Measurements from ENCODE around the gene CCNQ.

The CCNQ gene

DNA sequence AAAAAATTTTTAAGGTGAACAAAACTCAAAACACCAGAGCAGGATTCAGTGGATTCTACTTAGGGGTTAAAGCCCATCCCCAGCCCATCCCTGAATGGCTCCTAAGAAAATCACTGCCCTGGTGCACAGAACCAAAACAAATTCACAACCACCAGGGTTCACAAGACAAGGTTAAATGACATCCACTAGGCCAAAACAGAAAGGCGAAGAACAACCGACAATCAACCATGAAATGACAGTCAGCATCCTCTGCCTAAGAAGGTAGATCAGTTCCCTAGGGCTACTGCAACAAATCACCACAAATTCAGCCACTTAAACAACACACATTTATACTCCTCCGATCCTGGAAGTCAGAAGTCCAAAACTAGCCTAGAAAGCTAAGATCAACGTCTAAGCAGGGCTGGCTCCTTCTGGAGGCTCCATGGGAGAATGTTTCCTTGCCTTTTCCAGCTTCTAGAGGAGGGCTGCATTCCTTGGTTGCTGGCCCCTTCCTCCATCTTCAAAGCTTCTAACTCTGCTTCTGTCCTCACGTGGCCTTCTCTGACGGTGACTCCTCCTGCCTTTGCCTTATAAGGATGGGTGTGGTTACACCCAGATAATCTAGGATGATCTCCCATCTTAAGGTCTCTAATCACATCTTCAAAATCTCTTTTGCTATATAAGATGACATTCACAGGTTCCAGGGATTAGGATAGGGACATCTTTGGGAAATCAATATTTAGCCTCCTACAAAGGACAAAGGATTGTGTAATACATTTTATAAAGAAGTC is 1.8 kb downstream of the CCNQ start:
- DNase-seq (ENCODE audit: low read depth, low spot score) = no peak

DNA sequence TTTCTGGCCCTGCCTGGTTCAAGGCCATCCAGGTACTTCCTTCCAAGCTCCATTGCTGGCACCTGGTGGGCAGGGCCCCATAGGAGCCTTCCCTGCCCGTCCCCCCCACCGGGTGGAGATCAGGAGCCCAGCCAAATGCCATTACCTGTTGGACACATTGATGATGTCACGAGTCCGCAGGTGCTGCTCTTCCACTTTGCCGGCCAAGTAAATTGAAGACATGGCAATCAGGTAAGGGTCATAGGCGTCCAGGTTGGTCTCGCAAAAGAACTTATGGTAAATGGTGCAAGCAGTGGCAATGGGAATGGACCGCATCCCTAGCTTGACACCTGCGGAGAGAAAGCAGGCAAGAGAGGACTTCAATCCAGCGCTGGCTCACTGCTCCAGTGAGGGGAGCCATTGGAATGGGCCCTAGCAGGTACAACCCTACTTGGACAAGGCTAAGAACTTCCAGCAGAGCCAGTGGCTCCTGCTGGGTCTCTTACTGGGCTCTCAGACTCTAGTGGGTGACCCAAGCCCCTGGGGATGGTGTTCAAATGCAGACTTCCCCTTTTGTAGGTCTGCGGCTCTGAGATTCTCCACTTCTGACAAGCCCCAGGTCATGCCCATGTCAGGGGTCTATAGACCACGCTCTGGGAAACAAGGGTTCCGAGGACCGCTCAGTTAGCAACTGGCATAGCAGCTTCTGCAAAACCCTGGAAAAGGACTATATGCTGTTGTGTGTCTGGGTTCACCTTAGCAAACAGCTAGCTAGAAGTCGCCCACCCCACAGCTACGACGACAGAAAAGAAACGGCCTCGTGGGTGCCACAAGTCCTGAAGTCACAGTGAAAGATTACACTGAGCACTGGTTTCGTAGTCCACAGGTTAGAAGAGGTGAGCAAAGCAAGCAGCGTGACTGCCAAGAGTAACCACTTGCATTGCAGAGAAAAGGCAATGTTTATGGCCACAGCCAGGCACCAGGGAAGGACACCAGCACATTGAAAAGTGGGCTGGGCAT is 2.8 kb downstream of the CCNQ start:
- no peak for DNase-seq (ENCODE audit: low read depth, low spot score)

DNA sequence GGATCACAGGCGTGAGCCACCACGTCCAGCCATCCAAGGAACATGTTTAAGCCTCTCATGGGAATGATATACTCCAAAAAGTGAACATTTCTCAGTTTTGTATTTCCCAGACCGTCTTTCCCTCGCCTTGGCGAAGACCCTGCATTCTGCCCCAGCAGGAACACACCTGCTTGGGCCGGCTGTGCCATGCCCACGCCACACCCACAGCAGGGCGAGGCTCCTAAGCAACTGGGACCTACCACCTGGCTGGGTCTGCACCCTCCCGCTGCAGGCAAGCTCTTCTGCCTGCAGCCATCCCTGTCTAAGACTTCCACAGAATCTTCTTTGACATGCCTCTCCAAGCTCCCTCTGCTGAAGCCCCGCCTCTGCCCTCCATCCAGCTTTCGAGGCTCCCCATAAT is 3.6 kb downstream of the CCNQ start:
- DNase-seq (ENCODE audit: low read depth, low spot score) = no peak

DNA sequence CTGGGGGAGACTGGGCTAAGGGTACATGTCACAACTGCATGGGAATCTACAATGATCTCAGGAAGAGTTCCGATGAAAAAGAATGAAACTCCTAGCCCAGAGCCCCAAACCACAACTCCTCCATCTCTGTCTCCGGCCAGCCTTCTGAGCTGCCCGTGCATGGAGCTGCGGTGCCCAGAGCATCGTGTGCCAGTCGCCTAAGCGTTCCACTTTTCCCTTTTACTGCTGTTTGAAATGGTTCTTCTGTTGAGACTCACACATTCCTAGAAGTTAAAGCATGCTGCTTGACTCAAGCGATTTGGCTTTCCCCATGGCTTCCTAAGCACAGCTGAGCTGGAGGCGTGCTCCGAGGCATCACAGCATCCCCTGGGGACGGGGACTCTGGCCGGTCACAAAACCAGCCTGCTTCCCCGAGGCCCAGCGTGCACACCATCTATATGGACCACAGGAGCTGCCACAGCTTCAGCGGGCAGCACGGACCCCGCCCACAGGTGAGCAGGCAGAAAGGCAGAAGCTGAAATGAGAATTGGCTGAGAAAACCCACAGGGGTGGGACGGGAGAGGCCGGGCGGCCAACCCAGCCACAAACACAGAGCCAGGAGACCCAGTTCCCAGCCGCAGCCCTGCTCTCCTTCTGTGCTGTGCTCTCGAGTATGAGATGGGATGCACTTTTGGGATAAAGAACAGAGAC is 5.0 kb downstream of the CCNQ start:
- no peak for DNase-seq (ENCODE audit: low read depth, low spot score)

DNA sequence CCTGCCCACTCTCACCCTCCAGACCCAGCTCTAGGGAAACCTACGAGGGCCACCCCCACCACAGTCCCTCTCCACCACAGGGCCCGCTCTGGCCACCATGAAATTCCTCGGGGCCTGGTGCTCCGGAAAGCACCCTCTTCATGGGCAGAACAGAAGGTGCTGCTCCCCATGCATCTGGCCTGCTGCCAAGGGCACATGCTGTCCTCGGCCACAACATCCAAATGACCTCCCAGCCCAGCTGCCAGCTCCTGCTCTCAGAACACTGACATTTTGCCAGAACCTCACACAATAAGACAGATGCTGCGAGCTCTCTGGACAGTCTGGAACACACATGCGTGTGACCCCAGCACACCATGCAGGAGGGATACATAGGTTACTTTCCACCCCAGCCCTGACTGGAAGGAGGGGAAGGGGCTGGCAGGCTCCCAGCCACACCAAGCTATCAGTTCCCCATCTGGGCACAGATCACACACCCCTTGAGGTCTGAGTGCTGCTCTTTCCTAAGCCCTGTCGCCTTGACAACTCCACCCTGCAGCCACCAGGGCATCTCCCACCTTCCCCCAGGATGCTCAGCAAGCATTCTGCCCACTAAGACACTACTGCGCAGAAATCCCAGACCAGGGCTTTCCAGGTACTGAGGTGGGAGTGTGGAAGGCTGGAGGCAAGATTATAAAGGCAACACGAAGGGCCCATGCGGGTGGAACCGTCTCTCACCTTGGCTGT is 5.8 kb downstream of the CCNQ start:
- no peak for DNase-seq (ENCODE audit: low read depth, low spot score)

DNA sequence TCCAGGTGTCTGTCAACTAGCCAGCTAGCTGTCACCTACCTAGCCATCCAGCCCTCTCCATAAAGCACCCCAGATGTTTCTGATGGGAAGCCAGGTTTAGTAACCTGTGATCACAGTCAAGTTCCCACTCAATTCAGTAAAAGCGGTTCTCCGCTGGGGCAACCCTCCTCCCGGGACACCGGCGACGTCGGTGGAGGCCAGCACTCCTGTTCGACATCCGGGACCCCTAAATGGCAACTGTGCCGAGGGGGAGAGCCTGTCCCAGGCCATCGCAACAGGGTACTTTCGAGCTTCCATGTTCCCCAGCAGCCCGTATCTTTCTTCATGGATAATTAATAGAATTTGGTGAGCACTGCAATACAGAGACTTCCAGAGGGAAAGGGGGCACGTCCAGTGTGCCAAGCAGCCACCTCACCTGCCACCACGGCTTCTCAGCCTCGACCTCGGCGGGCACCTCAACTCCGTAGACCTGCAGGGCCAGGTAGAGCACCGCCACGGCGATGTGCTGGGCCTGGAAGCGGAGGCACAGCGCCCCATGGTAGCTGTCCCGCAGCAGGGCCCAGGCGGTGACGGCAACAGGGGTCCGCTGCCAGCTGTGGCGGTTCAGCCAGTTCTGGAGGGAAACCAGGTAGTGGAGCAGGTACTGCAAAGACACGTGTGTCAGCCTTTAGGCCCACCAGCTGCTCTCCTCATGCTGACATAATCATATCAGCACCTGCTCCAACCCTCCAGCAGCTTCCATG is 6.7 kb downstream of the CCNQ start:
- no peak for DNase-seq (ENCODE audit: low read depth, low spot score)

DNA sequence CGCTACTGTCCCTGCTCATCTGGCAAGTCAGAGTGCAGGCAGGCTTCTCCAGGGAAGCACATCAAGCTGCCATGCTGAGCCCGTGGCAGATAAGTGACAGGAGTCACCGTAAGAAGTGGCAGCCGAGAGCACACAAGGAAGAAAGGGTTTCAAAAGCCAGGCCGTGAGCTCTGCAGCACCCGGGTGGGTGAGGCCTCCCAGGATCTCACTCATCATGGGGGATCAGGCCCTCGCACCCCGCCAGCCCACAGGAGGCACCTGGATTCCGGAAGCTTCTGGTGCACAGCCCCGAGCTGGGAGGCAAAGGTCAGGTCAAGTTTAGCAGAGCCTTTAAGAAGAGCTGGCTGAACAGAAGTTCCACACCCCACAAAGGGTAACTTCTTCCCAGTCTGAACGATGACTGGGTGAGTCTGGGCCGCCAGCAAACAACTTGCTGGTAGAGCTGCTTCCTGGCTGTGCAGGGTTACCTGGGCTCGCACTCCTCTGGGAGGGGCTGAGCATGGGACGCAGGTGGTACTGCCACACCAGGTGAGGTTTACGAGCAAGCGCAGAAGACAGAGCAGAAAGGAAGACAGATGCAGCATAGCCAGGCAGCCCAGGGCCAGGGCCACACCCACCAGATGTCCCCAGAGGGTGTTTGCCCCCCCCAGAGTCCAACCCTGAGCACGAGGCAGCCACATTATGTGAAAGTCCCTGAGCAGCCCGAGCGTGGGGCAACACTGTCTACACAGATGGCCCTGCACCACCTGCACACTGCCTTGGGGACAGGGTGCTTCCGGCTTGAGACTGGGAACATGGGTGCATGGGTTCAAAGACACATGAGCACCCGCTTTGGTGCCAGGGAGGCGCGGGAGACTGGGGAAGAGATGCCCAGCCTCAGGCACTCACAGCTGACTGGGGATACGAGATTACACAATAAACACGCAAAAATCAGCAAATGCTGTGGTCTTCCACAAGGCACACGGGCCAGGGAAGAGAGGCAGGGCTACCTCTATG is 7.7 kb downstream of the CCNQ start:
- DNase-seq (ENCODE audit: low read depth, low spot score) = no peak

DNA sequence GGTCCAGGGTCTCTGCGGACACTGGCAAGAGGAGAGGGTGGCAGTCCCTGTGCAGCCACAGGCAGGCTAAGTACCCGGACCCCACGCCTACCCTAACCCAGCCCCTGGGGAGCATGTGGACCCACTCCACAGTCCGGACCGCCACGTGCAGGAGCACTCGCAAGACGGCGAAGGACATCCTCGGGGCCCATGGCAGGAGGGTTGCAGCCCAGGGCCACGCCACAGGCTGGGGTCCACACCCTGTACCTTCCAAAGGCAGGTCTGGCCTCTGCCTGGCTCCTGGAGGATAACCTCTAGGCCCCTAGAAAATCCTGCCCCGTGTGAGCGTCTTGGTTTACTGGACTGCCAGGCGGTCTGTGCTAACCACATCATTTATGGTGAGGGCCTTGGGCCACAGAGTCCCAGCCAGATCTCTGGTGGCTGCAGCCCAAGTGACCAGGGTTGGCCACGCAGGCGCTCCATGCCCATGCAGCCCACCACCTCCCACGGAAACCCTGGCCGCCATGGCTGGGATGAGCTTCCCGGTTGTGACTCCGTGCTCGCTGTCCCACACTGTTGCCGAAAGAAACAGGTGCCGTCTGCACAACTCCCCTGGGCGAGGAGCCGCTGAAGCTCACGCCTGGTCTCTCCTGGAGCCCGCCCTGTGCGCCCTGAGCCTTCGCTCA is 10.0 kb downstream of the CCNQ start:
- DNase-seq (ENCODE audit: low read depth, low spot score) = no peak

DNA sequence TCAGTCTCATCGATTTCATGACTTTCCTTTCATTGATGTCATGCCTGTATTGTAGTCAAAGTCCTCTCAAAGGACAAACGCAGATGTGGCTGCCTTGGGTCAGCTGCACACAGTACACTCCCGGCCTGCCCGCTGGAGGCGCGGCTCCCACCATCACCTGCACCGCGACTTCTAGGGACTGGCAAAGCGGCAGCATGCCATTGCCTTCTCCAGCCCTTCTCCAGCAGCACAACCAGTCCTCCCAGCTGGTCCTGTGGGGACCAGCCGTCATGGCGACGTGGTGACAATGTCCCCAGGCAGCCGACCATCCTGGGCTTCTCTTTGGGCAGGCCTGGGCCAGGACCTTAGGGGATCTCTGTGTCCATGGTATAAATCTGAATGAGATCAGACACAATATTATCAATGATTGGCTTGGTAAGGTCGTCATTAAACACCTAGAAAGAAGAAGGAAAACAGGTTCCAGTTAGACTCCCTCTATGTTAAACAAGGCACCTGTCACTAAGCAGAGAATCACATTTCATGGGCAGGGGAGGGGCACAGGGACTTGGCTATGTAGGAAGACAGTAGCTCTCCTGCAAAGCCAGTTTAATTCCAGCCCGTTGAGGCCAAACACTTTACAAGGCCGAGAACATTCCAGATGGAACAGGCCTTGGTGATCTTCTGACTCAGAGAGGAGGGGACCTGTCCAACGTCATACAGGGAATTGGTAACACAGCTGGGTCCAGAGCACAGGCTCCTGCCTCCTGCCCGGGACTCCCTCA is 10.7 kb downstream of the CCNQ start:
- no peak for DNase-seq (ENCODE audit: low read depth, low spot score)

DNA sequence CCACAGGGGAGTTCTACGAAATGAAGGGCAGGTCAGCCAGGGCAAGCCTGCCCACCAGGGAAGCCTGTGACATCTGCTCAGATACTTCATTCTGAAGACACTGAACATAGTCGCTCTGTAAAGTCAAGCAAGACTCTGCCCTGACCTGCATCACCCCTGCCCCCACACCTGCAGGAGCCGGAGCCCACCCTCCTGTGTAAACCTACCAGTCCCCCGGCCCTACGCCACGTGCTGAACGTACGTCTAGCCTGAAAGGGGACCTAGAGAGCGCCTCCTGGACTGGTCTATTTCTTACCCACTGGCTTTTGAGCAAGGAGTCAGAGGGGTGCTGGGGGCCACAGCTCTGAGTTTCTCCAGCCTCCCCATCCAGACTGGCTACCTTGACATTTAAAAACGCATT is 11.6 kb downstream of the CCNQ start:
- no peak for DNase-seq (ENCODE audit: low read depth, low spot score)

DNA sequence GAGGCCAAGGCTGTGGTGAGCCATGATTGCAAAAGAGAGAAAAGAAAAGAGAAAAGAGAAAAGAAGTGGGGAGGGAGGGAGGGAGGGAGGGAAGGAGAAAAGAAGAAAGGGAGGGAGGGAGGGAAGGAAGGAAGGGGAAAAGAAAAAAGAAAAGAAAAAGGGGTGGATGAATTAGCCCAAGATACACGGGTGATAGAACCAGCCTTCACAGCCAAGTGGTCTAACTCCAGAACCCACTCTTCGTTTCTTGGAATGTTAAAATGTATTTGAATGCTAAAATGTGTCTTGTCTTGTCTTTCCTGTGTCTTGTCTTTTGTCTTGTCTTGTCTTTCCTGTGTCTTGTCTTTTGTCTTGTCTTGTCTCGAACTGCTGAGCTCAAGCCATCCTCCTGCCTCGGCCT is 13.1 kb downstream of the CCNQ start:
- DNase-seq (ENCODE audit: low read depth, low spot score) = no peak

DNA sequence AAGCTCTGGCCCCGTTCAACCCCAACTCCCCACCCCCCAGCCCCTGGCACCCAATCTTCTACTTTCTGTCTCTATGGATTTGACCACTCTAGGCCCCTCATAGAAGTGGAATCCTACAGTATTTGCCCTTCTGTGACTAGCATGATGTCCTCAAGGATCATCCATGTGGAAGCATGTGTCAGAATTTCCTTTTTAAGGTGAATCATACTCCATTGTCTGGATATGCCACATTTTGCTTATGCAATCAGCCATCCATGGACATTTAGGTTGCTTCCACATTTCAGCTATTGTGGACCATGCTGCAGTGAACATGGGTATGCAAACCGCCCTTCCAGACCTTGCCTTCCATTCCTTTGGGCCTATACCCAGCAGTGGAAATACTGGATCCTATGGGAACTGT is 15.5 kb downstream of the CCNQ start:
- DNase-seq (ENCODE audit: low read depth, low spot score) = no peak

DNA sequence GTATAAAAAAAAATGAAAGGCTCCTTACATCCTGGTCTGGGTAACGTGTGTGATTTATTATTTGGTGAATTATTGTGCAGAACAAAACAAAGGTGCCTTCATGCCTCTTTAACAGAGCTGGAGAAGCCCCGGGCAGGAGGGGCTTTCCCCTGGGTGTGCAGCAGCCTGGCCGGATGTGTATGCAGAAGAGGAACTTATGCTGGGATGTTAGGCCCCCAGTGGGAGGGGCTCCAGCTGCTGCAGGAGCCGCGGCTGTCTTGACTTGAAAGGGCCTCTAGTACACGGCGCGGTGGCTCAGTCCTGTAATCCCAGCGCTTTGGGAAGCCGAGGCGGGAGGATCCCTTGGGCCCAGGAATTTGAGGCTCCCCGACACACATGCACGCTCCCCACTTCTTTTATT is 16.0 kb downstream of the CCNQ start:
- peak; percentile 82 for DNase-seq (ENCODE audit: low read depth, low spot score)

DNA sequence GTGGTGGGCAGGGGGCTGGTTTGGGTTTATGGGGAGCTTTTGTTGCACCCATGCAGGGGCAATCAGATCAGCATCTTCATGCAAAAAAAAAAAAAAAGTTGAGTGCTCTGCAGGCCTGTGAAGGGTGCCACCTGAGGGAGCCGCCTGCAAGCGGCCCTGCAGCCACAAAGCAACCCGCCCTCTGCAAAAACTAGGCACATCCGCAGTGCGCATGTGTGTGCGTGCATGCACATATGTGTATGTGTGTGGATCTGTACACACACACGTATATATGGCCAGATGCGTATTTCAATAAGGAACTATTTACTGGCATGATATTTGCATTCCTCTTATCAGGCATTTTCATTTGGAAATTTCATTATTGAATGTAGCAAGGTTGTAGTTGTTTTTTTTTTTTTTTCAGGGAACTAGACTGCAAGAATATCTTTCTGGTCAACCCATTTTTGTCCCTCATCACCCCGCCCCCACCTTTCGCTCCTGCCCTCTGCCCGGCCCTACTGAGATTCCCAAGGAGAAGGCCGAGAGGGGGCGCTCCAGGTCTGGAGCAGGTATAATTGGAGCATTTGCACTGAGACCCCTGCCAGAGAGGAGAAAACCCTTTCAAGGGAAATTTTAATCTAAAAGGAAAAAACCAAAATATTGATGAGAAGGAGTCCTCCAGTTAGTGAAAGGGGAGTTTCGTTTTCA is 18.1 kb downstream of the CCNQ start:
- DNase-seq (ENCODE audit: low read depth, low spot score) = peak; percentile 69

DNA sequence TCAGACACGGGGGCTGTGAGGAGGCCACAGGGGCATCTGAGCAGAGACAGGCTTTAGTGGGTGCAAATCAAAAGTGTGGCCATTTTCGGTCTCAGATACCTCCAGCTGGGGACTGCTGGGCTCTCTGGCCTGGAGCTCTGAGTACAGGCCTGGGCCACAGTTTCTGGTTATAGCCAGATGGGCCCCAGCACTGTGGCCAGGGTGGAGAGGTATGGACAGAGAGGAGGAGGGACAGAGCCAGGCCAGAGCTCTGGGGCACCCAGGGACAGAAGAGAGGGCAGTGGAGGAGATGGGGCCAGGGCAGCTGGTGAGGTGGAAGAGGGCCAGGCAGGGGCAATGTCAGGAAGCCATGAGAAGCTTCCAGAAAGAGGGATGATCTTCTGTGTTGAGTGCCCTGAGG is 20.1 kb downstream of the CCNQ start:
- DNase-seq (ENCODE audit: low read depth, low spot score) = no peak

DNA sequence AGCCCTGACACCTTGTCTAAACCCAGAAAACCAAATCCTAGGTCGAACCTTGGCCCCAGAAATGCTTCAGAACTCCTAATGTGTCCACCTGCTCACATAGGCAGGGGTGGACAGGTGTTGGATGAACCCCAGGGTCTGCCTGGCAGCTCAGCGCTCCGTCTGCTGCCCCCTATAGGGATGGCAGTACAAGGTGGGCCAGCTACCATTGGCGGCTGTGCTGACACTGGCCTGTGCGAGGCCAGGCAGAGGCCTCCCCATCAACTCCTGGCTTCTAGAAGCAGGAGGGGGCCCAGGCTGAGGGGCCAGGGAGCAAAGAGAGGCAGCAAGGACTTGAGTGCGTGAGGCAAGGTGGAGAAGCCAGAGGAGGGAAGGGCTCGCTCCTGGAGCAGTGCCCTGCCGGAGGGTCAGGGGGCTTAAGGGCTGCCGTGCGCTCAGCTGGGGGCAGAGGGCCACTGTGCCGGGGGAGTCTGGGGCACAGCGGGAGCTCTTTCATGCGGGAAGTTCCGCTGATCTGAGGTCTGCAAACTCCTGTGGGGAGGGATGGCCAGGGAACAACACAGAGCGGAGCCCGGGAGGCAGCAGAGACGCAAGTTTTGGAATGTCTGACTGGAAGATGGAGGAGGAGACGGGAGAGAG is 20.6 kb downstream of the CCNQ start:
- peak; percentile 69 for DNase-seq (ENCODE audit: low read depth, low spot score)

DNA sequence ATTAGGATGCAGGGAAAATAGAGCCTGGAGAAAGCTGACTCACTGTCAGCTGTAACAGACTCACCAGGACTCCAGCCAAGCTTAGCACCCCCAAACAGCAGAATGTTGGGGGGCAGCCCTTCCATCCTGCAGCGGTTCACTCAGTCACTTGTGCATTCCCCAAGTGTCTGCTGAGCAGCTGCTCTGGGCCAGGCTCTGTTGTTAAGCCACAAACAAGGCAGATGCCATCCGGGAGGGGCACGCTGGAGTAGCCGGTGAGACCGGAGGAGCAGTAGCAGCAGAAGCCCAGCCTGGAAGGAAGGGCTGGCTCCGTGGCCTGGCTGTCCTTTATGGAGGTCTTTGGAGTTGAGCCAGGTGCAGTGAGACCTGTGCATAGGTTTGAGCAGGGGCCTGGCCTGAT is 22.0 kb downstream of the CCNQ start:
- no peak for DNase-seq (ENCODE audit: low read depth, low spot score)

All from ELF-1 (cell line).